HG03520 (cell line): Measurements from ENCODE around the gene MSH3.
"Not testable (repeated sequence)": the region's sequence is repeated elsewhere in the genome, so short reads cannot be mapped to it uniquely, and the experiment has no call there.

Experiments used
- ATAC-seq: cut with Tn5 transposase; IDR thresholded peaks from one replicate; pipeline ENCODE4 v1.9.1; 2021; ENCODE audit warnings: mild to moderate bottlenecking, moderate library complexity; ENCODE audit not compliant: unreplicated experiment

The MSH3 gene

GRCh38 chr5:80884086-80884813 is 229.8 kb downstream of the MSH3 start:
- no peak for ATAC-seq

- ATAC-seq: no peak
Observed at GRCh38 chr5:80884929-80885328, 230.5 kb downstream of the MSH3 start.

GRCh38 chr5:80885396-80886000 is 231.0 kb downstream of the MSH3 start:
- ATAC-seq: no peak

GRCh38 chr5:80894083-80894482 is 239.6 kb downstream of the MSH3 start:
- no peak for ATAC-seq

GRCh38 chr5:80895523-80895922 is 241.1 kb downstream of the MSH3 start:
- ATAC-seq: no peak

GRCh38 chr5:80902624-80903023 is 248.2 kb downstream of the MSH3 start:
- ATAC-seq: not testable (repeated sequence)

GRCh38 chr5:80904533-80905187 is 250.2 kb downstream of the MSH3 start:
- no peak for ATAC-seq

GRCh38 chr5:80905405-80905804 is 251.0 kb downstream of the MSH3 start:
- no peak for ATAC-seq

- no peak for ATAC-seq
Observed at GRCh38 chr5:80912479-80912878, 258.0 kb downstream of the MSH3 start.

- no peak for ATAC-seq
Observed at GRCh38 chr5:80915716-80916115, 261.3 kb downstream of the MSH3 start.

GRCh38 chr5:80916676-80917075 is 262.2 kb downstream of the MSH3 start:
- no peak for ATAC-seq

GRCh38 chr5:80917631-80918030 is 263.2 kb downstream of the MSH3 start:
- no peak for ATAC-seq

GRCh38 chr5:80919678-80920196 is 265.3 kb downstream of the MSH3 start:
- ATAC-seq: no peak

GRCh38 chr5:80920333-80920732 is 265.9 kb downstream of the MSH3 start:
- no peak for ATAC-seq

- ATAC-seq: no peak
Observed at GRCh38 chr5:80921026-80921425, 266.6 kb downstream of the MSH3 start.

- no peak for ATAC-seq
Observed at GRCh38 chr5:80925931-80926330, 271.5 kb downstream of the MSH3 start.
